ENCODE results near the gene PLXNC1. TPM values are rescaled to one million over a fixed set of nuclear protein-coding genes. Genes with fewer than 3 reads are reported as not detected.
A peak's percentile ranks its signal among the peaks of the same experiment; 100 is the strongest.

Gene PLXNC1
- total RNA-seq, 3 donors from 2014 or later, result 5.2 to 13.2 (median 6.2) TPM

DNA sequence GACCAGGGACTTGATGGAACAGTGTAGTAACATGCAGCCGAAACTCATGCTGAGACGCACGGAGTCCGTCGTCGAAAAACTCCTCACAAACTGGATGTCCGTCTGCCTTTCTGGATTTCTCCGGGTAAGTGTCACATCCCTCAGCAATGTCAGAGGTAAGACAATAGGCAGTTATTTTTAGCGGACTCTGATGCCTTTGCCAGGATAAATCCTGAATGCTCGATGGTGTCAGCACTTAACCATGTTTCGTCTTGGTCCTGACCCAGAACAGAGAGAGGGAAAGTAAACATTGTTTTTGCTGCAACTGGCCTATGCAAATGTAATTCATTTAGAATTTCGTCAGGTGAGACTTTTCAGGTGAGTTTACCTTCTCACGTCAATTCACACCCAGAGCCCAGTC lies 112.3 kb downstream of the PLXNC1 start:
- Histone ChIP-seq H3K9me3 (no peaks in the 10 kb centered on the region), H3K4me1 (ENCODE audit: low read depth) (peaks cover 6% of the 10 kb centered on the region), H3K4me3 (no peak overlapping the region), H3K36me3 (ENCODE audit: low read depth) (no peaks in the 10 kb centered on the region)
- ATAC-seq (no peak), DNase-seq (no peak)
- TF ChIP-seq CTCF (IDR thresholded peaks at IDR 0.05), result no peak
- intact Hi-C loops (cut with DNase I, micrococcal nuclease), result no loop called here

DNA sequence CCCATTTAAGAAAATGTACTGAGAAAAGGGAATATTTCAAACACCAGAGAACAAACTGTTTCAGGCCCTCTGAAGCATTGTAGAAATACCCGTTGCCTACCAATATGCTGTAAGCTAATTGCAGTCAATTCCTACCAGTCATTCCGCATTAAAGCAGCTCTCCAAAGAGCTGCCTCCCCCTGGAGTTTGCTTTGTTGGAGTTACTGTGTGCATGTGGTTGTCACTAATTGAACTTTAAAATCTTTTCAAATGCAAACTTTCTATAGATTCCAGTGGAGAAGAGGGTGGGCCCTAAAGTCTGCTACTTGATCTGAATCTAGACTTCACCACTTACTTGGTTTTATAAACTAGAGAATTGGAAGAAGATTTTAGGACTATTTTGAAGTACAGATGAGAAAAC lies 112.7 kb downstream of the PLXNC1 start:
- DNase-seq, result no peak
- TF ChIP-seq CTCF (IDR thresholded peaks at IDR 0.05), result no peak
- intact Hi-C loops (cut with DNase I, micrococcal nuclease), result no loop called here
- H3K36me3 ChIP-seq (ENCODE audit: low read depth), result no peaks in the 10 kb centered on the region
- H3K9me3 ChIP-seq, result no peaks in the 10 kb centered on the region
- H3K4me1 ChIP-seq (ENCODE audit: low read depth), result peaks cover 6% of the 10 kb centered on the region
- H3K4me3 ChIP-seq, result no peak overlapping the region
- no peak for ATAC-seq

DNA sequence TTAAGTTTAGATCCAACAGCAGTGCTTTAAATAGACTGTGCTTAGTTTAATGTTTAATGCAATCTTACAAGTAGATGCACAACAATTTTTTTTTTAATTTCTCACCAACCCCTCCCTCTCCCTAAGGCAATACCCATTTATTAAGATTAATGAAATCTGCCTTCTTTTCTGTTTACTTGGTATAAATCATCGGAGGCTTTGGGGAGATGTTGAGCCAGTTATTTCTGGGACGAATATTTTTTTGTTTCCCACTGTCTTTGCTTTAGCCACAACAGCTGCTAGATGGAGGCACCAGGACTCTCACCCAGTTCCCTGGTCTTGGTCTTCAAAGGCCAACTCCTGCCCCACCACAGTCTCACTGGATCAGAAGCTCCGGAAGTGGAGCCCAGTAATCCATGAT lies 113.4 kb downstream of the PLXNC1 start:
- ATAC-seq (no peak), DNase-seq (no peak)
- Histone ChIP-seq H3K4me1 (ENCODE audit: low read depth) (peaks cover 6% of the 10 kb centered on the region), H3K36me3 (ENCODE audit: low read depth) (no peaks in the 10 kb centered on the region), H3K9me3 (no peaks in the 10 kb centered on the region), H3K4me3 (no peak overlapping the region)
- TF ChIP-seq CTCF (IDR thresholded peaks at IDR 0.05), result no peak
- intact Hi-C loops (cut with DNase I, micrococcal nuclease), result no loop called here

- no peaks in the 10 kb centered on the region for H3K9me3 ChIP-seq
- peak overlapping the region; percentile 12 for H3K4me3 ChIP-seq
- H3K4me1 ChIP-seq (ENCODE audit: low read depth), result peaks cover 6% of the 10 kb centered on the region
- DNase-seq (peak; percentile 77 to 86 (median 80)), ATAC-seq (peak; percentile 90)
- intact Hi-C loops (cut with DNase I, micrococcal nuclease), result no loop called here
- H3K36me3 ChIP-seq (ENCODE audit: low read depth), result no peaks in the 10 kb centered on the region
- no peak for TF ChIP-seq CTCF (IDR thresholded peaks at IDR 0.05)
These were observed 114.0 kb downstream of the PLXNC1 start for GRCh38 chr12:94262228-94263010.

- intact Hi-C loops (cut with DNase I, micrococcal nuclease), result no loop called here
- peak overlapping the region; percentile 12 for H3K4me3 ChIP-seq
- ATAC-seq (peak; percentile 25), DNase-seq (peak in 2 of 3 donors; percentile 38 to 51)
- H3K4me1 ChIP-seq (ENCODE audit: low read depth), result peaks cover 6% of the 10 kb centered on the region
- H3K36me3 ChIP-seq (ENCODE audit: low read depth), result no peaks in the 10 kb centered on the region
- no peaks in the 10 kb centered on the region for H3K9me3 ChIP-seq
- no peak for TF ChIP-seq CTCF (IDR thresholded peaks at IDR 0.05)
These were observed 114.8 kb downstream of the PLXNC1 start for GRCh38 chr12:94263011-94263811.
